Aorta (tissue), 5 donors: ENCODE measurements around the gene KRT37. TPM values are rescaled to one million over a fixed set of nuclear protein-coding genes. Genes with fewer than 3 reads are reported as not detected.
A peak's percentile ranks its signal among the peaks of the same experiment; 100 is the strongest.

Source experiments
- ATAC-seq: fragments of 200-7000 bp; cut with Tn5 transposase; one replicate; pipeline ENCODE4 v1.9.1; 2022; ENCODE audit warnings: moderate library complexity; ENCODE audit not compliant: low FRiP score
- DNase-seq, 2 donors: peaks; one replicate each; pipeline ENCODE4 v3.0.0-alpha.2; 2020
- H3K27ac ChIP-seq, 2 donors: one replicate each; pipeline ENCODE4 v1.5.1; 2013; ENCODE audit warnings: low read length in 2 of 2, mild to moderate bottlenecking in 2 of 2, moderate library complexity in 2 of 2, control low read depth in 1 of 2, inconsistent platforms in 1 of 2, low read depth in 1 of 2
- H3K27me3 ChIP-seq, 2 donors: one replicate each; pipeline ENCODE4 v1.6.1; 2013; ENCODE audit warnings: control low read depth in 1 of 2, low read length in 1 of 2, mild to moderate bottlenecking in 1 of 2, moderate library complexity in 1 of 2; ENCODE audit not compliant: insufficient read depth in 2 of 2, control insufficient read depth in 1 of 2
- H3K36me3 ChIP-seq, 2 donors: one replicate each; pipeline ENCODE4 v1.6.1; 2013; ENCODE audit warnings: control low read depth in 1 of 2, low read length in 1 of 2, mild to moderate bottlenecking in 1 of 2; ENCODE audit not compliant: insufficient read depth in 2 of 2, control insufficient read depth in 1 of 2
- H3K4me1 ChIP-seq, 2 donors: one replicate each; pipeline ENCODE4 v1.6.1; 2013; ENCODE audit warnings: low read length in 2 of 2, control low read depth in 1 of 2, mild to moderate bottlenecking in 1 of 2, moderate library complexity in 1 of 2; ENCODE audit not compliant: insufficient read depth in 2 of 2, control insufficient read depth in 1 of 2
- H3K4me3 ChIP-seq, 2 donors: one replicate each; pipeline ENCODE4 v1.5.1; 2013; ENCODE audit warnings: low read length in 2 of 2, control low read depth in 1 of 2, mild to moderate bottlenecking in 1 of 2
- H3K9me3 ChIP-seq: one replicate; pipeline ENCODE4 v1.6.1; 2013; ENCODE audit warnings: mild to moderate bottlenecking, low read length; ENCODE audit not compliant: control insufficient read depth
- WGBS, 2 donors: extraction: QIAGEN DNeasy Blood & Tissue Kit; methylation state at CpG; one replicate each; pipeline ENCODE4 v1.1.7; 2013; 5-methylcytosine and 5-hydroxymethylcytosine counted together
- intact Hi-C, 2 donors: fragments of 100-400 bp; cut with DNase I; formaldehyde crosslinking; loops; one replicate each; pipeline versions ENCODE4 v1.14.2 to v1.15.0; 2022
- polyA plus RNA-seq, 2 donors: library from polyadenylated mRNA; stranded (reverse); fragments of 200-250 nt; gene quantifications; one replicate each; pipeline ENCODE4 v1.2.3, GENCODE V29; 2013
- total RNA-seq, 2 donors: library from RNA; stranded (reverse); fragmentation: NEBNext Ultra II Directional; extraction: Animal tissue kit (Norgen Biotek cat#: 25700); gene quantifications; one replicate each; pipeline ENCODE4 v1.2.1, GENCODE V29; 2021
- donor health status: healthy with polysubstance abuse.
- donor health status: Bipolar disorder and iron deficiency.
- donor health status: DM: no; HTN: no; CAD: no.
- donor health status: DM: no; HTN: no; CAD: no.
- donor health status: DM: yes; HTN: yes; CAD: no.

The KRT37 gene
- total and polyA plus RNA-seq, 4 donors: not detected

- DNase-seq (no peak), ATAC-seq (no peak)
- Histone ChIP-seq H3K4me1 (no peaks in the 10 kb centered on the region), H3K27me3 (peaks cover 0 to 1% of the 10 kb centered on the region in 2 donors), H3K4me3 (no peak overlapping the region), H3K36me3 (no peaks in the 10 kb centered on the region), H3K27ac (no peak overlapping the region), H3K9me3 (no peaks in the 10 kb centered on the region)
- 65 to 73% methylated on average over 3 of the region's 3 CpGs for WGBS, 2 donors
- intact Hi-C loops: no loop called here
Measured at GRCh38 chr17:41456204-41456603, 31.8 kb upstream of the KRT37 start.

- ATAC-seq (no peak), DNase-seq (no peak)
- Histone ChIP-seq H3K9me3 (peaks cover 2% of the 10 kb centered on the region), H3K27me3 (peaks cover 0 to 1% of the 10 kb centered on the region in 2 donors), H3K27ac (no peak overlapping the region), H3K4me1 (no peaks in the 10 kb centered on the region), H3K4me3 (no peak overlapping the region), H3K36me3 (no peaks in the 10 kb centered on the region)
- 80 to 84% methylated on average over 1 of the region's 1 CpG for WGBS, 2 donors
- intact Hi-C loops: no loop called here
Measured at GRCh38 chr17:41455236-41455635, 30.9 kb upstream of the KRT37 start.

- Histone ChIP-seq H3K4me3 (no peak overlapping the region), H3K36me3 (no peaks in the 10 kb centered on the region), H3K9me3 (peaks cover 2% of the 10 kb centered on the region), H3K4me1 (no peaks in the 10 kb centered on the region), H3K27ac (no peak overlapping the region), H3K27me3 (peaks cover 0 to 2% of the 10 kb centered on the region in 2 donors)
- DNase-seq (no peak), ATAC-seq (no peak)
- intact Hi-C loops: no loop called here
- WGBS, 2 donors: 86 to 90% methylated on average over 3 of the region's 3 CpGs
Measured at GRCh38 chr17:41453066-41453465, 28.7 kb upstream of the KRT37 start.

- intact Hi-C loops: no loop called here
- Histone ChIP-seq H3K36me3 (no peaks in the 10 kb centered on the region), H3K27ac (no peak overlapping the region), H3K27me3 (peaks cover 0 to 4% of the 10 kb centered on the region in 2 donors), H3K9me3 (peaks cover 3% of the 10 kb centered on the region), H3K4me3 (no peak overlapping the region), H3K4me1 (no peaks in the 10 kb centered on the region)
- DNase-seq (no peak), ATAC-seq (no peak)
- WGBS, 2 donors: 57 to 64% methylated on average over 4 of the region's 4 CpGs
Measured at GRCh38 chr17:41452281-41452680, 27.9 kb upstream of the KRT37 start.

GRCh38 chr17:41451154-41451728 is 26.9 kb upstream of the KRT37 start:
- Histone ChIP-seq H3K9me3 (peaks cover 3% of the 10 kb centered on the region), H3K4me1 (no peaks in the 10 kb centered on the region), H3K36me3 (no peaks in the 10 kb centered on the region), H3K4me3 (no peak overlapping the region), H3K27ac (no peak overlapping the region), H3K27me3 (peaks cover 0 to 4% of the 10 kb centered on the region in 2 donors)
- intact Hi-C loops: no loop called here
- ATAC-seq (no peak), DNase-seq (no peak)
- WGBS, 2 donors: 7 to 26% methylated on average over 2 of the region's 2 CpGs

GRCh38 chr17:41449008-41449407 is 24.6 kb upstream of the KRT37 start:
- peaks cover 0 to 3% of the 10 kb centered on the region in 2 donors for H3K27me3 ChIP-seq
- WGBS, 2 donors: 70 to 80% methylated on average over 6 of the region's 6 CpGs
- H3K9me3 ChIP-seq: peaks cover 5% of the 10 kb centered on the region
- H3K36me3 ChIP-seq: no peaks in the 10 kb centered on the region
- DNase-seq (no peak), ATAC-seq (no peak)
- H3K27ac ChIP-seq: no peak overlapping the region
- no peak overlapping the region for H3K4me3 ChIP-seq
- intact Hi-C loops: no loop called here
- no peaks in the 10 kb centered on the region for H3K4me1 ChIP-seq

- DNase-seq (no peak), ATAC-seq (peak; percentile 36)
- H3K9me3 ChIP-seq: peaks cover 6% of the 10 kb centered on the region
- H3K36me3 ChIP-seq: no peaks in the 10 kb centered on the region
- no peaks in the 10 kb centered on the region for H3K4me1 ChIP-seq
- WGBS, 2 donors: 33 to 53% methylated on average over 2 of the region's 2 CpGs
- intact Hi-C loops: no loop called here
- no peak overlapping the region for H3K27ac ChIP-seq
- H3K27me3 ChIP-seq: peaks cover 0 to 3% of the 10 kb centered on the region in 2 donors
- H3K4me3 ChIP-seq: no peak overlapping the region
Measured at GRCh38 chr17:41448506-41448905, 24.1 kb upstream of the KRT37 start.

- DNase-seq: no peak
- H3K27me3 ChIP-seq: peaks cover 0 to 3% of the 10 kb centered on the region in 2 donors
- no peaks in the 10 kb centered on the region for H3K36me3 ChIP-seq
- no peak overlapping the region for H3K4me3 ChIP-seq
- peaks cover 6% of the 10 kb centered on the region for H3K9me3 ChIP-seq
- intact Hi-C loops: no loop called here
- ATAC-seq: no peak
- no peaks in the 10 kb centered on the region for H3K4me1 ChIP-seq
- 24 to 41% methylated on average over 2 of the region's 2 CpGs for WGBS, 2 donors
- no peak overlapping the region for H3K27ac ChIP-seq
Measured at GRCh38 chr17:41446806-41447205, 22.4 kb upstream of the KRT37 start.

GRCh38 chr17:41444640-41445039 is 20.3 kb upstream of the KRT37 start:
- intact Hi-C loops: no loop called here
- H3K36me3 ChIP-seq: no peaks in the 10 kb centered on the region
- H3K27me3 ChIP-seq: peaks cover 0 to 3% of the 10 kb centered on the region in 2 donors
- peaks cover 4% of the 10 kb centered on the region for H3K9me3 ChIP-seq
- WGBS, 2 donors: 59 to 68% methylated on average over 3 of the region's 3 CpGs
- no peak for DNase-seq
- no peaks in the 10 kb centered on the region for H3K4me1 ChIP-seq
- ATAC-seq: no peak
- H3K4me3 ChIP-seq: no peak overlapping the region
- no peak overlapping the region for H3K27ac ChIP-seq
